Measurements from ENCODE around the gene ACAP1. TPM values are rescaled to one million over a fixed set of nuclear protein-coding genes. Genes with fewer than 3 reads are reported as not detected.
A peak's percentile ranks its signal among the peaks of the same experiment; 100 is the strongest.
"Not testable (repeated sequence)": the region's sequence is repeated elsewhere in the genome, so short reads cannot be mapped to it uniquely, and the experiment has no call there.

ACAP1 gene
- total RNA-seq, 1 donor from 2014 or later = 5.3 TPM

DNA sequence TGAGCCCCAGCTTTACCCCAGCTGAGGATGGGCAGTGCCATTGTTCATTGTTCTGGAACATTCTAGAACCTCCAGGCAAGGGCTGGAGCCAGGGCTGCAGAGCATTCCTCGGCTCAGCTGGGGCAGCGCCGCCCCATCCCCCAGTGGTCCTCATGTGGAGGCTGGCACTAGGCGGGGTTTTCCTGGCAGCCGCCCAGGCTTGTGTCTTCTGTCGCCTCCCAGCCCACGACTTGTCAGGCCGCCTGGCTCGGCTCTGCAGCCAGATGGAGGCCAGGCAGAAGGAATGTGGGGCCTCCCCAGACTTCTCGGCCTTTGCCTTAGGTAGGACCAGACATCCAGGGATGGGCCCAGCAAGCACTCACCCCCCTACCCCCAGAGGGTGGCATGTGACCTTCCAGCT lies 18.7 kb downstream of the ACAP1 start, which contains the start of gene TMEM95:
TSS of gene TMEM95 (plus strand) at position 104 of the 400 bp plus-strand sequence. CDS start at position 153, 49 bp downstream.
- peak; percentile 55 for DNase-seq (ENCODE audit: low spot score)

DNA sequence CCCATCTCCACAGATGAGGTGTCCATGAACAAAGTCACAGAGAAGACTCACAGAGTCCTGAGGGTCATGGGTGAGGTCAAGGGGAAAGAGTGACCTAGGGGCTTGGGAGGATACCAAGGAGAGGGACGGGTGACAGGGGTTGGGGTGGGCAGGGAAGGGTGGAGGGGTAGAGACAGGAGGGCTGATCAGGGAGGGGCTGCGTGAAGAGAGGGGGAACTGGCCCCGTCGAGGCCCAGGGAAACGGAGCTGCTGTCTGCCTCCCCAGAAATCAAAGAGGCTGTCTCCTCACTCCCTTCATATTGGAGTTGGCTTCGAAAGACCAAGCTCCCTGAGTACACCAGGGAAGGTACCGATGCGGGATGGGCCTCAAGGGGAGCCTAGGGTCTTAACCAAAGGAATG lies 19.2 kb downstream of the ACAP1 start:
- DNase-seq (ENCODE audit: low spot score) = no peak

DNA sequence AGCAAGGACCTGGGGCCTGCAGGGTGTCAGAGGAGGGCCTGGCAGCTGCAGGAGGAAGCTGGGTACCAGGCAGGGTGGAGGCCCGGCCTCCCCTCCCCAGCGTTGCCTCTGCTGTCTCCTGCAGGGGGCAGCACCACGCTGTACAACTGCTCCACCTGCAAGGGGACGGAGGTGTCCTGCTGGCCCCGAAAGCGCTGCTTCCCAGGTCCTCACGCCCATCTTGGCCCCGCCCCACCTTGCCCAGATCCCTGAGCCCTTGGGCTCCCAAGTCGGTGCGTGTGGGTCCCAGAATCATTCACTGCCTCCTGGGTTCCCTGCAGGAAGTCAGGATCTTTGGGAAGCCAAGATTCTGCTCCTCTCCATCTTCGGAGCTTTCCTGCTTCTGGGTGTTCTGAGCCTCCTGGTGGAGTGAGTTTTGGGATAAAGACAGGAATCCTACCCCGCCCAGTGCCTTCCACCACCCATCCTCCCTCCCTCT lies 19.8 kb downstream of the ACAP1 start:
- peak; percentile 73 for DNase-seq (ENCODE audit: low spot score)

DNA sequence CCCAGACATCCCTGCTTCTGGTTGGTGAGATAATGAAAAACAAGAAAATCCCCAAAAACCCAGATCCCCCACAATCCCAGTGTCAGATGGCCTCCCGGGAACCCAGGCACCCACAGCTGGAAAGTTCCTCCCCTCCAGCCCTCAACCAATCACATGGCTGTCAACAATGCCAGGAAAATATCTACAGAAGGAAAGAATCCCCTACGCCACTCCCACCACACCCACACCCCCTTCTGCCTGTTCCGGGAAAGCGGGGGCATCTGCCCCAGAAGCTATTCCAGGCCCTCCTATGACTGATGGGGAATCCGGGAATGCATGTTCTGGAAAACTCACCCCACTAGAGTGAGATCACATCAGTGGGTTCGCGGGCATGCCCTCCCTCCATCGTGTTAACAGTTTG lies 20.4 kb downstream of the ACAP1 start:
- DNase-seq (ENCODE audit: low spot score) = peak; percentile 86

DNA sequence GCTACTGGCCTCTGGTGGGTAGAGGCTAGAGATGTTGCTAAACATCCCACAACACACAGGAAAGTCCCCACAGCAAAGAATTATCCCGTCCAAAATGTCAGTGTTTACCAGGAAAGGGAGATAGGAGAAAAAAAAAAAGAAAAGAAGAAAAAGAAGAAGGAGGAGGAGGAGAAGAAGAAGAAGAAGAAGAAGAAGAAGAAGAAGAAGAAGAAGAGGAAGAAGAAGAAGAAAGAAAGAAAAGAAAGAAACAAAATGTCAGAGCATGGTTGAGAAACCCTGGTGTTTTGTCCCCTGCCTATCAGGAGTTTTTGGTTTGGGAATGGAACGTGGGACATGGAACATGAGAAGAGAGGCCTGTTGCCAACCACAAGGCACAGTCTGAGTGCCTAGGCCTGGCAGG lies 21.1 kb downstream of the ACAP1 start:
- no peak for DNase-seq (ENCODE audit: low spot score)

DNA sequence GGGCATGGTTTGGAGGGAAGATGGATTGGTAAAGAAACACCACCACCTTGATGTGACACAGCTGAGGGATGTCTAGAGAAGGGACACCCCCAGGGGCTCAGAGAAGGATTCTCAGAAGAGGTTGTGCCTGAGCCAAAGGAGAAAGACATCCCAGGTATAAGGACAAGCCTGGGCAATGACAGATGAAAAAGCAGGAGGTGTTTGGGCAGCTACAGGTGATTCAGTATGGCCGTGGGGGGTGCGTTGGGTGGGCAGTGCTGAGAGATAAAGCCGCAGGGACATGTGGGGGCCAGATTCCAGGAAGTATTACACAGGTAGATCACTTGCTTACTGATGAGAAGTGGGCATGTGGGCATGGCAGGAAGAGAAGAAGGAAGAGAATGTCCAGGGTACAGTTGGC lies 25.6 kb downstream of the ACAP1 start:
- no peak for DNase-seq (ENCODE audit: low spot score)

DNA sequence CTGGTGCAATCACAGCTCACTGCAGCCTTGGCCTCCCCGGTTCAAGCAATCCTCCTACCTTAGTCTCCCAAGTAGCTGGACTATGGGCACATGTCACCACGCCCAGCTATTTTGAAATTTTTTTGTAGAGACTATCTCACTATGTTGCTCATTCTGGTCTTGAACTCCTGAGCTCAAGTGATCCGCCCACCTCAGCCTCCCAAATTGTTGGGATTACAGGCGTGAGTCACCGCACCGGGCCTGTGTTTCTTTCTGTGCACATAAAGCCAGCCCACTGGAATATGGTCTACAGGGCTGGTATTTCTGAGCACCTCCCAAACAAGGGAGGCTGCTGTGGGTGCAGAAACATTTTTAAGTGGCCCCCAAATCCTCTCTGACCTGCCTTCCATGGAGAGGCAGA lies 27.0 kb downstream of the ACAP1 start:
- no peak for DNase-seq (ENCODE audit: low spot score)

DNA sequence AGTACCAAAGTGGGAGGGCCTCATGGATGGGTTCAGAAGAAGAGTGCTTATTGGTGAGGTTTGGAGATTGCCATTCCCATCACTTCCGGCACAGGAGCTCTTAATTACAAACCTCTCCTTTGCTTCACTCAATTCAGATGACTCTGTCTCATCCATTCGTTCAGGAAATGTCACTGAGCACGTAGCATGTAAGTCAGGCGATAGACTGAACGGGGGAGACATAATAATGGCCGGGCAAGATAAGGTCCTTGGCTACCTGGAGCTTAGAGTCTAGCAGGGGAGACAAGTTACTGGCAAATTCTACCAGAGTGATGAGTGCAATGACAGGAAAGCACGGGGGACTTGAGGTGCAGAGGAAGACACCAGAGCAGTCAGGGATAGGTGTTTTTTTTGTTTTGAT lies 29.6 kb downstream of the ACAP1 start:
- not testable (repeated sequence) for DNase-seq (ENCODE audit: low spot score)

DNA sequence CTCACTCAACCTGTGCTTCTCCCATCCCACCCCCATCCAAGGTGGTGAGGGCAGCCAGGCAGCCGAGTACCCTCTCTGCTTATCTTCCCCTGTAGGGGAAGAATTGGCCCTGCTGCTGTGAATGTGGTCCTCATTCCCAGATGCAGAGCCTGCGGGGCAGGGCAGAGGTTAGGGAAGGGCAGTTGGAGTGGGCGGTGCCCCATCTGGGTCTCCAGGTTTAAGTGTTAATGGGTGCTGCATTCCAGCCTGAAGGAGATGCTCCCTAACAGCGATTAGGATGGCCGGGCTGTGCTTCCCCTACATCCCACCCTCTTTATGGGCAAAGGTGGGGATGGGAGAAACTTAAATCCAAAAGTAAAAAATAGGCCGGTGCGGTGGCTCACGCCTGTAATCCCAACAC lies 30.8 kb downstream of the ACAP1 start:
- DNase-seq (ENCODE audit: low spot score) = no peak

DNA sequence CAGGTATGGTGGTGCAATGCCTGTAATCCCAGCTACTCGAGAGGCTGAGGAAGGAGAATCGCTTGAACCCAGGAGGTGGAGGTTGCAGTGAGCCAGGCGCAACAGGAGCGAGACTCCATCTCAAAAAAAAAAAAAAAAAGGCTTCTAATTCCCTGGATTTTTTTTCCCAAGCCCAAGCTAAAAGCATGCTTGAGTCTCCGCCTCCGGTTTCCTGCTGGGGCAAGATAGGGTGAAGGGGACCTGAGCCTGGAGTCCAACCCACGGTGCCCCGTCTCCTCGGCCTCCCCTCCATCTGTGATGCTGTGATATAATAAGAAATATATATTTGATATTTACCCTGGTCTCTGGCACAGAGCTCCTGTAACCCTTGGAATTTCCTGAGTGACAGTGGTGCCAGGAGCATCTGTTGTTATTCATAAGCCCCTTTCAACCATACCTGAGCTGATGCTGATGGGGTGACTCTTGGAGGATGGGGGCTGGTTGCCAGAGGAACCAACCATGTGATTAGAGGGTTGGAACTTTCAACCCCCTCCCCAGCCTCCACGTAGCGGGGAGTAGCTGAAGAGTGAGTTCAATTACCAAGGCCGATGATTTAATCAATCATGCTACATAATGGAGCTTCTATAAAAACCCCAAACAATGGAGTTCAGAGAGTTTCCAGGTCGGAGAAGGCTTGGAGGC lies 31.7 kb downstream of the ACAP1 start:
- no peak for DNase-seq (ENCODE audit: low spot score)

DNA sequence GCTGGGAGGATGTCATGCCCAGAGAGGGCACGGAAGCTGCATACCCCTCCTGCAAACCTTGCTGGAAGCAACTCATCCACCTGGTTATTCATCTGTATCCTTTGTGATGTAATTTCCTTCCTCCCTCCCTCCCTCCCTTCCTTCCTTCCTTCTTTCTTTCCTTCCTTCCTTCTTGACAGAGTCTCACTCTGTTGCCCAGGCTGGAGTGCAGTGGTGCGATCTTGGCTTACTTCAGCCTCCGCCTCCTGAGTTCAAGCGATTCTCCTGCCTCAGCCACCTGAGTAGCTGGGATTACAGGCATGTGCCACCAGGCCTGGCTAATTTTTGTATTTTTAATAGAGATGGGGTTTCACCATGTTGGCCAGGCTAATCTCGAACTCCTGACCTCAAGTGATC lies 32.3 kb downstream of the ACAP1 start:
- not testable (repeated sequence) for DNase-seq (ENCODE audit: low spot score)

DNA sequence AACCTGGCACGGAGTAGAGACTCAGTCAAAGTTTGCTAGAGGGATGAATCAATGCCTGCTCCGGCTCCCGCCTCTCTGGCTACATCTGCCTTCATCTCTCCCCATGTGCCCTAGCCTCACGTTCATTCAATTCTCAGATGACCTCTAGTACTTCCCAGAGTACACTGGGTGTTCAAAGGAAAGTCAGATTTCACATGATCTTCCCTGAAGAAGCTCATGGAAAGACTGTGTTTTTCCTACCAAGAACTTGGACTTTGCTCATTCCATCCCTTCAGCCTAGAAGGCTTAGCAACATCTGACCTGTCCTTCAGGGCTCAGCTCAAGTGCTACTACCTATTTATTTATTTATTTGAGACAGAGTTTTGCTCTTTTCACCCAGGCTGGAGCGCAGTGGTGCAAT lies 33.5 kb downstream of the ACAP1 start:
- DNase-seq (ENCODE audit: low spot score) = no peak

DNA sequence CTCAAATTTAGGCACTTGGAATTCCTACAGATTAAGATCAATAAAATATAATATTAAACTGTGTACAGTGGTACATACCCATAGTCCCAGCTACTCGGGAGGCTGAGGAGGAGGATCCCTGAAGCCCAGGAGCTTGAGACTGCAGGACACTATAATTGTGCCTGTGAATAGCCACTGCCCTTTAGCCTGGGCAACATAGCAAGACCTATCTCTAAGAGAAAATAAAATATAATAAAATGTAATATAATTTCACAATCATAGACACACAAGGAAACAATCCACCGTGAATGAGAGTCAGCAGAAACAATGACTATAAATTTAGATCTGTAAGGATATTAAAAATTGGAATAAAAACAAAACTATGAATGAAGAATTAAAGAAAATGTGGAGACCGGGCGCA lies 34.5 kb downstream of the ACAP1 start:
- no peak for DNase-seq (ENCODE audit: low spot score)

DNA sequence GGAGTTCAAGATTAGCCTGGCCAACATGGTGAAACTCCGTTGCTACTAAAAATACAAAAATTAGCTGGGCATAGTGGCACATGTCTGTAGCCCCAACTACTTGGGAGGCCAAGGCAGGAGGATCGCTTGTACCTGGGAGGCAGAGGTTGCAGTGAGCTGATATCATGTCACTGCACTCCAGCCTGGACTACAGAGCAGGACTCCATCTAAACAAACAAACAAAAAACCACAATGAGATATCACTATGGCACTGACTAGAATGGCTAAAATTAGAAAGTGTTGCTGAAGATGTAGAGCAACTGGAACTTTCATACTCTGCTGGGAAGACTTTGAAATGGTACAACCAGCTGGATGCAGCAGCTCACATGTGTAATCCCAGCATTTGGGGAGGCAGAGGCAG lies 38.0 kb downstream of the ACAP1 start:
- no peak for DNase-seq (ENCODE audit: low spot score)

DNA sequence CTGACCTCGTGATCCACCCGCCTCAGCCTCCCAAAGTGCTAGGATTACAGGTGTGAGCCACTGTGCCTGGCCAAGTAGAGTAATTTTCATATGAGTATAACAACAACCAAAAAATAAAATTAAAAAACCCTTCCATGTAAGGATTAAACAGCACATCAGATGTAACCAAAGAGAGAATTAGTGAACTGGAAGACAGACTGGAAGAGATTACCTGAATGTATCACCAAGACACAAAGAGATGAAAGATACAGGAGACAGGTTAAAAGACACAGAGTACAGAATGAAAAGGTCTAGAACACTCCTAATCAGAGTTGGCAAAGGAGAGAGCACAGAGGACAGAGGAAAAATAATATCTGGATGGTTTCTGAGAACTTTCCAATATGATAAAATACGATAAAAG lies 42.8 kb downstream of the ACAP1 start:
- DNase-seq (ENCODE audit: low spot score) = no peak

DNA sequence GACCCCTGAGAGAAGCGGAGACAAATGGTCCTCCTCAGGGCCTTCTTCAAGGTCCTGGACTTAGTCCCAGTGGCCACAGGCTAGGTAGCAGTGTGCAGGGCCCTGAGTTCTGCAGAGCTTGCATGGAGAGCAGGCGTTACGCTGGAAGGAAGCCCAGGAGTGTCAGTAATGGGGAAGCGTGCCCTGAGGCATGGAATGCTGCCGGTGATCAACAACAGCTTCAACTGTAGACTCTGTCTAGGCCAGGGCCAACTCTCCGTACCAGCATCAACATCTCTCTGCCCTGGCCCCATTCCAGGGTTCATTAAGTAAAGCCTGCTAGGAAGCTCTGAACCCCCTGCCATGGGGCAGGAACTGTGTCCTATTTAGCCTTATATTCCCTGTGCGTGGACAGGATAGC lies 44.0 kb downstream of the ACAP1 start:
- peak; percentile 77 for DNase-seq (ENCODE audit: low spot score)

DNA sequence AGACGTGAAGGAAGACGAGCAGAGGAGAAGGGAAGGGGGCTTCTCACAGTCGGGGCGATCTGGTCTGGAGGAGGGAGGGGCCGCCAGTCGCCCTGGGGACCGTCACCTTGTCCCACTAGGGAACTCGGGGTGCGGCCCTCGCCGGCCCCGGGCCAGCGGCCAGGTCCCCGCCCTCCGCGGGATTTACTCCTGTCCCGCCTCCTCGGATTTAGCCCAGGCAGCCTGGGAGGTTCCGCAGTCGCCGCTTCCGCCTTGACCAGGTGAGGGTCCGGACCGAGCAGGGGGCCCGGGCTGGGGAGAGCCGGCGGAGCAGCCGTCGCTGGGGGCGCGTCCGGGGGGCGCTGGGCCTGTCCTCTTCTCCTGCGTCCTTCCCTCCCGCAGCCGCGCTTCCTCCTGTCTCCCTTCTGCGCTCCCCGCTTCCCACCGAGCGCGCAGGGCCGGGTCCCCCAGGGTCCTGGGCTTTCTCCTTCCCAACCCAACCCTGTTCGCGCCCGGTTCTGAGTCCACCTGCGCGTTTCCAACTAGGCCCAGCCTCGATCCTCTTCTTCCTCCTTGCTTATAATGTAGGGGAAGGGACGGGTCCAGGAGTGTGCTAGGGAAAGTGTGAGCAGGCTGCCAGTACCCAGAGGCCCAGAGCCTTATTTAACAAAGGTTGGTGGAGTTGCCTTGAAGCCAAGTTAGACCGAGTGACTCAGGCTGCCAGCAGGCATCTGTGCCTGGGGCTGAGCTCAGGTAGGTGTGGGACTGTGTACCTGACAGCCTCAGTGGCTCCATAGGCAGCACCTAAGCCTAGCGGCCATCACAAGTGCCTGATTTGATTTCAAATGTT lies 44.7 kb downstream of the ACAP1 start, which contains the start of gene TNK1:
TSS of gene TNK1 (plus strand) at position 235 of the 829 bp plus-strand sequence. CDS start 1,838 bp downstream, outside the sequence.
- no peak for DNase-seq (ENCODE audit: low spot score)

DNA sequence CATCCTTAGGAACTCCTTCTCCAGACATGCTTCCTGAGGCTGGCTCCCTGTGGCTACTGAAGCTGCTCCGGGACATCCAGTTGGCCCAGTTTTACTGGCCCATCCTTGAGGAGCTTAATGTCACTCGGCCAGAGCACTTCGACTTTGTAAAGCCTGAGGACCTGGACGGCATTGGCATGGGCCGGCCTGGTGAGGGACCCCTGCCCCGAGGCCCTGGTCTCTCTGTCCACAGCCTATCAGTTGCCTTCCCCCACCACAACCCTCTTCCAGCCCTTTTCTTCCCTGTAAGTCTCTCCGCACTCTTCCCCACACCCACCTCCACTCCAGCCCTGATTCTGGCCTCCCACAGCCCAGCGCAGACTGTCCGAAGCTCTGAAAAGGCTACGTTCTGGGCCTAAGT lies 46.6 kb downstream of the ACAP1 start:
- no peak for DNase-seq (ENCODE audit: low spot score)

DNA sequence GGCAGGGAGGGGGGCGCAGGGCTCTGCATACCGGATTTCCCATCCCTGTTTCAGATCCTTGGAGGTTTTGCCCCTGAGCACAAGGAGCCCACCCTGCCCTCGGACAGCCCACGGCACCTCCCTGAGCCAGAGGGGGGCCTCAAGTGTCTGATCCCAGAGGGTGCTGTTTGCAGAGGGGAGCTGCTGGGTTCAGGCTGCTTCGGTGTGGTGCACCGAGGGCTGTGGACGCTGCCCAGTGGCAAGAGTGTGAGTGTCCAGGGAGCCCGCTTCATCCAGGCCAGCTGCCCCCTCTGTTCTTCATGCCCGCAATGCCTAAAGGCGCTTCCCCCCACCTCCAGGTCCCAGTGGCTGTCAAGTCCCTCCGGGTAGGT lies 47.0 kb downstream of the ACAP1 start:
- no peak for DNase-seq (ENCODE audit: low spot score)

DNA sequence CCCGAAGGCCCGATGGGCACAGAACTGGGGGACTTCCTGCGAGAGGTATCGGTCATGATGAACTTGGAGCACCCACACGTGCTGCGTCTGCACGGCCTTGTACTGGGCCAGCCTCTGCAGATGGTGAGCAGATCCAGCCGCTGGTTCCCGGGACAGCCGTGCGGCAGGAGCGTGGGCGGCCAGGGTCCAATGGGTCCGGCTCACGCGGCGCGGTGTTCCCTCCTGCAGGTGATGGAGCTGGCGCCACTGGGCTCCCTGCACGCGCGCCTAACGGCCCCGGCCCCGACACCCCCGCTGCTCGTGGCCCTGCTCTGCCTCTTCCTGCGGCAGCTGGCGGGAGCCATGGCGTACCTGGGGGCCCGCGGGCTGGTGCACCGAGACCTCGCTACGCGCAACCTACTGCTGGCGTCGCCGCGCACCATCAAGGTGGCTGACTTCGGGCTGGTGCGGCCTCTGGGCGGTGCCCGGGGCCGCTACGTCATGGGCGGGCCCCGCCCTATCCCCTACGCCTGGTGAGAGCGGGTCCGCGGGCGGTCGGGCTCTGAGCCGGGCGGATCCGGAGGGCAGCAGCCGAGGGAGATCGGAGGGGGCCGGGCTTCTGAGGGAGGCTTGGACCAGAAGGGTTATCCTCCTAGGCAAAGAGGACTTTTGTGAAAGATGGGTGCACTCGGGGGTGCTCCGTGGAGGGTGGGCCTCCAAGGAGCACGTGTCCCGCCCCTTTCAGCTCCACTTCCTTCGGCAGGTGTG lies 47.6 kb downstream of the ACAP1 start:
- peak; percentile 57 for DNase-seq (ENCODE audit: low spot score)

DNA sequence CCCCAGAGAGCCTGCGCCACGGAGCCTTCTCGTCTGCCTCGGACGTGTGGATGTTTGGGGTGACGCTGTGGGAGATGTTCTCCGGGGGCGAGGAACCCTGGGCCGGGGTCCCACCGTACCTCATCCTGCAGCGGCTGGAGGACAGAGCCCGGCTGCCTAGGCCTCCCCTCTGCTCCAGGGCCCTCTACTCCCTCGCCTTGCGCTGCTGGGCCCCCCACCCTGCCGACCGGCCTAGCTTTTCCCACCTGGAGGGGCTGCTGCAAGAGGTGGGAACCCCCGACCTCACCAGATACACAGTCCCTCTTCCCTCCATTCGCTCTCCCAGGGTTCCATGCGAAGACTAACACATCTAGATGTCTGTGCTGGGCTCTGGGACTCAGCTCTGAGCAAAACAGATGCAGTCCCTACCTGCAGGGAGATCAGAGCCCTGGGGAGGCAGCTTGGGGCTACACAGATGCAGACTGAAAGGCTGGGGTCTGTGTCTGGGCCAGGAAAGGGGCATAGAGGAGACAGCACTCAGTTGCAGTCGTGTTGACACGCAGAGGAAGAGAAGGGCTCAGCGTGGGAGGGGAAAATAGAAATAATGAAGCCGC lies 48.3 kb downstream of the ACAP1 start:
- DNase-seq (ENCODE audit: low spot score) = no peak

DNA sequence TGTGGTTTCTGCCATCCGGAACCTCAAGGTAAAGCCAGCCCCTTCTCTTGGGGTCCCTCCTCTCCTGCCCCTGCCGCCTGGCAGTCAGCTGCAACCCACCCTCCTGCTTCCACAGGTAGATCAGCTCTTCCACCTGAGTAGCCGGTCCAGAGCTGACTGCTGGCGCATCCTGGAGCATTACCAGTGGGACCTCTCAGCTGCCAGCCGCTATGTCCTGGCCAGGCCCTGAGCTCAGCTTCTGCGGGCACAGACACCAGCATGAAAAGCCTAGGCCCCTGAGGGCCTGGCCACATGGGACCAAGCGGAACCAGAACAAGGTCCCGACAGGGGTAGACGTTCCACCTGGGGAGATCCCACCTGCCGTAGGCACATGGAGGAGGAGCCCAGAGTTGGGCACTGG lies 52.5 kb downstream of the ACAP1 start:
- no peak for DNase-seq (ENCODE audit: low spot score)
